Body of pancreas (tissue), 4 donors: ENCODE measurements around the gene CNOT1. TPM values are rescaled to one million over a fixed set of nuclear protein-coding genes. Genes with fewer than 3 reads are reported as not detected.
A peak's percentile ranks its signal among the peaks of the same experiment; 100 is the strongest.

Experiments
- ATAC-seq: fragments of 150-250 bp; one replicate; pipeline ENCODE4 v1.9.1; 2016
- DNase-seq, 4 donors: peaks; one replicate each; pipeline ENCODE4 v3.0.0-alpha.2; 2019
- H3K27ac ChIP-seq, 4 donors: fragments of 200-600 bp; sonication (generic); 1 replicate in 3 of 4; 2 replicates in 1 of 4; pipeline versions ENCODE4 v1.5.1 to v1.6.1; 2016 to 2019; ENCODE audit warnings: mild to moderate bottlenecking in 1 of 4, mixed read lengths in 1 of 4, moderate library complexity in 1 of 4
- H3K27me3 ChIP-seq, 2 donors: fragments of 200-600 bp; sonication (generic); one replicate each; pipeline ENCODE4 v1.6.0; 2016; ENCODE audit warnings: mild to moderate bottlenecking in 1 of 2
- H3K36me3 ChIP-seq, 2 donors: fragments of 200-600 bp; sonication (generic); replicated peaks in 1 of 2; 2 replicates each; pipeline ENCODE4 v1.5.1; 2016; ENCODE audit warnings: low read depth in 2 of 2; ENCODE audit not compliant: insufficient read depth in 1 of 2
- H3K4me1 ChIP-seq: fragments of 200-600 bp; sonication (generic); one replicate; pipeline ENCODE4 v1.6.0; 2016
- H3K4me3 ChIP-seq, 2 donors: fragments of 200-600 bp; sonication (generic); 1 replicate in 1 of 2; 2 replicates in 1 of 2; pipeline ENCODE4 v1.5.1; 2016 to 2019
- H3K9me3 ChIP-seq, 3 donors: fragments of 200-600 bp; sonication (generic); 1 replicate in 2 of 3; 2 replicates in 1 of 3; pipeline ENCODE4 v1.5.1; 2016
- POLR2A ChIP-seq, 3 donors: fragments of 450-650 bp; IDR thresholded peaks; one replicate each; pipeline ENCODE4 v1.6.1; 2016; ENCODE audit warnings: antibody characterized with exemption in 3 of 3, mild to moderate bottlenecking in 2 of 3
- WGBS, 2 donors: methylation state at CpG; one replicate each; pipeline ENCODE4 v1.1.5; 2017; 5-methylcytosine and 5-hydroxymethylcytosine counted together
- intact Hi-C: fragments of 100-400 bp; cut with DNase I; formaldehyde crosslinking; loops from one replicate; pipeline ENCODE4 v1.15.1; 2023
- total RNA-seq, 2 donors: library from RNA; depleted of rRNA; stranded (reverse); fragments of >200 nt; gene quantifications; one replicate each; pipeline ENCODE4 v1.1.0, GENCODE V29; 2016
- TF ChIP-seq, protein P1 (sequence below), 7 experiments: fragments of 450-650 bp in 4 of 7; fragments of 200-600 bp in 3 of 7; sonication (generic) in 3 of 7; IDR thresholded peaks; one replicate each; pipeline ENCODE4 v1.5.1; 2016 to 2019; ENCODE audit warnings: antibody characterized with exemption in 7 of 7

CNOT1 gene
- total RNA-seq, 2 donors from 2014 or later, result 56.8 to 63.9 TPM

DNA sequence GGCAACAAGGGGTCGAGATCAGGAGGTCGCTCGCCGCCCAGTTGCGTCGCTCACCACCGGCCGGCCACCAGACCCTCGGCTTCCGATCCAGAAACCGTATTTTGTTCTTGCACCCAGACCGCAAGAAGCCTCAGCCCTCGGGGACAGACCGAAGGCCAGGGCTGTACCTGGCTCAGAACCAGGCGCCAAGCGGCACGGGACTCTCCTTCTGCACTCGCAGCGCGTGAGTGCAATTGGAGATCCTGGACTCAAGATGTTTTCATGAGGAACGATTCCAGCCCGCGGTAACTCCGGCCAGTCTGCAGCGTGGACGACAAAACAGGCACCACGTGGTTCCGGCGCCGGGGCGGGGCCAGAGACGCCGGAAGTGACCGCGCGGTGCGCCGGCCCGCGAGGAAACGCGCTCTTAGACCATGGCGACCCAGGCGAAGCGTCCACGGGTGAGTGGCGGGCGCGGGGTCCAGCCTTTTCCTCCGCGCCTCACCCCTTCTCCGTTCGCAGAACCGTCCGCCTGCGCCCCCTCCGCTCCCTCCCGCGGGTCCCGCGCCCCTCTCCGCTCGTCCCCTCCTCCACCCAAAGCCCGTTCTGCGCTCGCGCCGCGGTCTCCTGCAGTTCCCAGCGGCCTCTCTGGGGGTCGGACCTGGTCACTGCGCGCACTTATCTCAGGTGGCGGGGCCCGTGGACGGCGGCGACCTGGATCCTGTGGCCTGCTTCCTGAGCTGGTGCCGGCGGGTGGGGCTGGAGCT lies 114.3 kb downstream of the CNOT1 start, which contains the start of gene SETD6:
SETD6 (plus strand) TSS at position 393 of the 746 bp plus-strand sequence; CDS start at position 414, 21 bp downstream.
- H3K4me3 ChIP-seq, result peak within 1 kb of the TSS; percentile 52 to 78
- H3K4me1 ChIP-seq, result peaks cover 33% of the 10 kb centered on the region
- ATAC-seq, result peak; percentile 94
- H3K36me3 ChIP-seq, result peaks cover 7 to 16% of the 10 kb centered on the region in 2 donors
- no peaks in the 10 kb centered on the region for H3K27me3 ChIP-seq
- peak within 1 kb of the TSS; percentile 69 to 95 (median 86) for H3K27ac ChIP-seq
- DNase-seq, result peak; percentile 88 to 93 (median 90)
- intact Hi-C loops, result no loop called here
- H3K9me3 ChIP-seq, result no peaks in the 10 kb centered on the region
- whole genome bisulfite sequencing, 2 donors, result 0% methylated on average over 7 to 74 of the region's 80 CpGs
- TF ChIP-seq, protein P1, sequence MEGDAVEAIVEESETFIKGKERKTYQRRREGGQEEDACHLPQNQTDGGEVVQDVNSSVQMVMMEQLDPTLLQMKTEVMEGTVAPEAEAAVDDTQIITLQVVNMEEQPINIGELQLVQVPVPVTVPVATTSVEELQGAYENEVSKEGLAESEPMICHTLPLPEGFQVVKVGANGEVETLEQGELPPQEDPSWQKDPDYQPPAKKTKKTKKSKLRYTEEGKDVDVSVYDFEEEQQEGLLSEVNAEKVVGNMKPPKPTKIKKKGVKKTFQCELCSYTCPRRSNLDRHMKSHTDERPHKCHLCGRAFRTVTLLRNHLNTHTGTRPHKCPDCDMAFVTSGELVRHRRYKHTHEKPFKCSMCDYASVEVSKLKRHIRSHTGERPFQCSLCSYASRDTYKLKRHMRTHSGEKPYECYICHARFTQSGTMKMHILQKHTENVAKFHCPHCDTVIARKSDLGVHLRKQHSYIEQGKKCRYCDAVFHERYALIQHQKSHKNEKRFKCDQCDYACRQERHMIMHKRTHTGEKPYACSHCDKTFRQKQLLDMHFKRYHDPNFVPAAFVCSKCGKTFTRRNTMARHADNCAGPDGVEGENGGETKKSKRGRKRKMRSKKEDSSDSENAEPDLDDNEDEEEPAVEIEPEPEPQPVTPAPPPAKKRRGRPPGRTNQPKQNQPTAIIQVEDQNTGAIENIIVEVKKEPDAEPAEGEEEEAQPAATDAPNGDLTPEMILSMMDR (IDR thresholded peaks at IDR 0.05), result peak in 5 of 7 experiments; percentile 18 to 52 (median 30)
- TF ChIP-seq POLR2A (IDR thresholded peaks at IDR 0.05), result peak; percentile 32 to 67 (median 63)

DNA sequence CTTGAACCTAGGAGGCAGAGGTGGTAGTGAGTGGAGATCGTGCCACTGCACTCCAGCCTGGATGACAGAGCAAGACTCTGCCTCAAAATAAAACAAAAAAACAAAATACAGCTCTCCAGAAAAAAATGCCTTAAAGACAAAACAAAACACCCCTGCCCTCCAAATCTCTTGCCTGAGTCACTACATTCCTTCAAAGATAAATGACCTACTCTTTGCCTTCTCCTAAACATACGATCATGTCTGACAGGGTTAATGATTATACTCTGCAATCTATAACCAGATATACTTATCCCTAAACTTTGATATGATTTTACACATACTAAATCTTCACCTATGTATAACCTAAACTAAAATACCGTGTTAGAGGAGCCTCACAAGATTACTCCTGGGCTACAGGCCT lies 115.8 kb downstream of the CNOT1 start:
- Histone ChIP-seq H3K27me3 (no peaks in the 10 kb centered on the region), H3K27ac (no peak overlapping the region), H3K9me3 (no peaks in the 10 kb centered on the region), H3K4me3 (no peak overlapping the region), H3K36me3 (peaks cover 0 to 10% of the 10 kb centered on the region in 2 donors), H3K4me1 (peaks cover 33% of the 10 kb centered on the region)
- no peak for DNase-seq
- intact Hi-C loops, result no loop called here
- no peak for ATAC-seq
- TF ChIP-seq POLR2A (IDR thresholded peaks at IDR 0.05), result no peak
- TF ChIP-seq, protein P1 (IDR thresholded peaks at IDR 0.05), result no peak
- whole genome bisulfite sequencing, 2 donors, result 51% methylated on average over 3 of the region's 3 CpGs

GRCh38 chr16:58511933-58512815 lies 117.5 kb downstream of the CNOT1 start:
- H3K9me3 ChIP-seq, result no peaks in the 10 kb centered on the region
- H3K36me3 ChIP-seq, result no peaks in the 10 kb centered on the region
- peaks cover 33% of the 10 kb centered on the region for H3K4me1 ChIP-seq
- ATAC-seq, result no peak
- peak; percentile 83 to 91 (median 86) for DNase-seq
- 43 to 50% methylated on average over 11 to 17 of the region's 17 CpGs for WGBS, 2 donors
- intact Hi-C loops, result no loop called here
- H3K27ac ChIP-seq, result no peak overlapping the region
- H3K27me3 ChIP-seq, result no peaks in the 10 kb centered on the region
- no peak overlapping the region for H3K4me3 ChIP-seq
- TF ChIP-seq, protein P1 (IDR thresholded peaks at IDR 0.05), result peak; percentile 49 to 76 (median 70)
- TF ChIP-seq POLR2A (IDR thresholded peaks at IDR 0.05), result no peak

DNA sequence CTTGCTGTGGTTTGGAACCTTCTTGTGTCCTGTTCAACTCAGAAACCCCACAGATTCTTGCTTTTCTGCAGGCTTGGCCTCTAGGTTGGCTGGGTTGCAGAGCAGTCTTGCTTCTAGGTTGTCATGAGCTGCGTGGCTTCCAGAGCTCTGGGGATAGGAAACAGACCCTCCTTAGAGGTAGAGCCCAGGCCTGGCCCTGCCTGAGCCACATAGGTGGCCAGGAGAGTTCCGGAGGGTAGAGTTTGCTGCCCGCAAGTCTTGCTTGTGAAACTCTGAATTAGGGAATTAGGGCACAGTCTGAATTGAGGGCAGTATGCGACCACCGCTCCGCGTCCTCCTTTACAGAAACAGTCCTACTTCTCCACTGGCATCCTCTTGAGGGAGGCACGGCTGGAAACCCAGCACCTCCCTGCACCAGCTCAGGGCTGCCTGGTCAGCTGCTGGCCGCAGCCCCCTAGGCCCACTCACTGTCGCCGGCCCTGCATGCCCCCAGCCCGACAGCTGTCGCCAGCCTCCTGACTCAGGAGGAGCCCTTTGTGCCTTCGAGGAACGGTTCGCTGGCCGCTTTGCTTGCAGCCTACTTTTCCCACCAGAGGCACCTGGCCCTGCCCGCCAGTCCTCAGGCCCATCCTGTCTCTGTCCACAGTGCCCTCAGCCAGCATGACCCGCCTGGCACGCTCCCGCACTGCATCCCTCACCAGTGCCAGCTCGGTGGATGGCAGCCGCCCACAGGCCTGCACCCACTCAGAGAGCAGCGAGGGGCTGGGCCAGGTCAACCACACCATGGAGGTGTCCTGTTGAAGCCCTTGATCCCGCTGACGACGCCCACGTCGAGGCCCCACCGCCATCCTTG lies 118.6 kb downstream of the CNOT1 start:
- intact Hi-C loops, result no loop called here
- Histone ChIP-seq H3K27me3 (no peaks in the 10 kb centered on the region), H3K27ac (no peak overlapping the region), H3K36me3 (no peaks in the 10 kb centered on the region), H3K4me3 (no peak overlapping the region), H3K9me3 (no peaks in the 10 kb centered on the region), H3K4me1 (peaks cover 22% of the 10 kb centered on the region)
- 76 to 83% methylated on average over 20 to 30 of the region's 30 CpGs for WGBS, 2 donors
- ATAC-seq, result no peak
- peak in 2 of 4 donors; percentile 4 to 10 for DNase-seq
- TF ChIP-seq, protein P1 (IDR thresholded peaks at IDR 0.05), result no peak
- TF ChIP-seq POLR2A (IDR thresholded peaks at IDR 0.05), result no peak
